ENCODE results near the gene ZNHIT1.
"Not testable (repeated sequence)": the region's sequence is repeated elsewhere in the genome, so short reads cannot be mapped to it uniquely, and the experiment has no call there.

The ZNHIT1 gene

DNA sequence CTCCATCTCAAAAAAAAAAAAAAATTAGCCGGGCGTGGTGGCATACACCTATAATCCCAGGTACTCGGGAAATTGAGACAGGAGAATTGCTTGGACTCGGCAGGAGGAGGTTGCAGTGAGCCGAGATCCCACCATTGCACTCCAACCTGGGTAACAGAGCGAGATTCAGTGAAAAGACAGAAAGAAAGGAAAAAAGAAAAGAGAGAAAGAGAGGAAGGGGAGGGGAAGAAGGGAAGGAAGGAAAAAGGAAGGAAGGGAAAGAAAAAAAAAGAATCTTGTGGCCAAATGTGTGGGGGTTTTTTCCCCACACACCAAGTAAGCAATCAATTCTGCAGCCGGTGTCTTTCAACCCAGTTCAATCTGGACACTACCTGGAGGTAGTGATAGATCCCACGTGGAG lies 28.9 kb upstream of the ZNHIT1 start:
- Histone ChIP-seq H2AFZ (ENCODE audit: low read depth, low read length) (no peak overlapping the region), H3K4me1 (ENCODE audit: low read length) (peaks cover 10% of the 10 kb centered on the region), H3K27me3 (ENCODE audit: low read depth, low read length) (no peaks in the 10 kb centered on the region), H3K4me3 (ENCODE audit: low read length) (no peak overlapping the region), H3K79me2 (ENCODE audit: low read length) (no peaks in the 10 kb centered on the region), H3K4me2 (ENCODE audit: low read length) (no peak overlapping the region), H3K27ac (ENCODE audit: low read length) (no peak overlapping the region), H3K9me3 (ENCODE audit: insufficient read depth, low read length) (no peaks in the 10 kb centered on the region), H3K9ac (ENCODE audit: low read length) (no peak overlapping the region), H4K20me1 (ENCODE audit: insufficient read depth, low read length) (no peaks in the 10 kb centered on the region), H3K36me3 (replicated peaks; ENCODE audit: low read depth, low read length) (no peaks in the 10 kb centered on the region)
- TF ChIP-seq EZH2phosphoT487 (IDR thresholded peaks at IDR 0.05; ENCODE audit: low read depth) = no peak
- TF ChIP-seq, protein P1, sequence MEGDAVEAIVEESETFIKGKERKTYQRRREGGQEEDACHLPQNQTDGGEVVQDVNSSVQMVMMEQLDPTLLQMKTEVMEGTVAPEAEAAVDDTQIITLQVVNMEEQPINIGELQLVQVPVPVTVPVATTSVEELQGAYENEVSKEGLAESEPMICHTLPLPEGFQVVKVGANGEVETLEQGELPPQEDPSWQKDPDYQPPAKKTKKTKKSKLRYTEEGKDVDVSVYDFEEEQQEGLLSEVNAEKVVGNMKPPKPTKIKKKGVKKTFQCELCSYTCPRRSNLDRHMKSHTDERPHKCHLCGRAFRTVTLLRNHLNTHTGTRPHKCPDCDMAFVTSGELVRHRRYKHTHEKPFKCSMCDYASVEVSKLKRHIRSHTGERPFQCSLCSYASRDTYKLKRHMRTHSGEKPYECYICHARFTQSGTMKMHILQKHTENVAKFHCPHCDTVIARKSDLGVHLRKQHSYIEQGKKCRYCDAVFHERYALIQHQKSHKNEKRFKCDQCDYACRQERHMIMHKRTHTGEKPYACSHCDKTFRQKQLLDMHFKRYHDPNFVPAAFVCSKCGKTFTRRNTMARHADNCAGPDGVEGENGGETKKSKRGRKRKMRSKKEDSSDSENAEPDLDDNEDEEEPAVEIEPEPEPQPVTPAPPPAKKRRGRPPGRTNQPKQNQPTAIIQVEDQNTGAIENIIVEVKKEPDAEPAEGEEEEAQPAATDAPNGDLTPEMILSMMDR (IDR thresholded peaks at IDR 0.05; ENCODE audit: low read depth, low read length) = no peak

- Histone ChIP-seq H3K9ac (ENCODE audit: low read length) (no peak overlapping the region), H3K27me3 (ENCODE audit: low read depth, low read length) (no peaks in the 10 kb centered on the region), H3K4me1 (ENCODE audit: low read length) (peaks cover 4% of the 10 kb centered on the region; the same call in 1 of the 2 replicates), H3K79me2 (ENCODE audit: low read length) (no peaks in the 10 kb centered on the region), H3K36me3 (replicated peaks; ENCODE audit: low read depth, low read length) (no peaks in the 10 kb centered on the region), H3K4me2 (ENCODE audit: low read length) (no peak overlapping the region), H3K27ac (ENCODE audit: low read length) (no peak overlapping the region), H3K4me3 (ENCODE audit: low read length) (no peak overlapping the region), H4K20me1 (ENCODE audit: insufficient read depth, low read length) (no peaks in the 10 kb centered on the region), H2AFZ (ENCODE audit: low read depth, low read length) (no peak overlapping the region), H3K9me3 (ENCODE audit: insufficient read depth, low read length) (no peaks in the 10 kb centered on the region)
- TF ChIP-seq EZH2phosphoT487 (IDR thresholded peaks at IDR 0.05; ENCODE audit: low read depth) = no peak
- TF ChIP-seq, protein P1 (IDR thresholded peaks at IDR 0.05; ENCODE audit: low read depth, low read length) = no peak
Observed at GRCh38 chr7:101195884-101196283, 22.1 kb upstream of the ZNHIT1 start.

DNA sequence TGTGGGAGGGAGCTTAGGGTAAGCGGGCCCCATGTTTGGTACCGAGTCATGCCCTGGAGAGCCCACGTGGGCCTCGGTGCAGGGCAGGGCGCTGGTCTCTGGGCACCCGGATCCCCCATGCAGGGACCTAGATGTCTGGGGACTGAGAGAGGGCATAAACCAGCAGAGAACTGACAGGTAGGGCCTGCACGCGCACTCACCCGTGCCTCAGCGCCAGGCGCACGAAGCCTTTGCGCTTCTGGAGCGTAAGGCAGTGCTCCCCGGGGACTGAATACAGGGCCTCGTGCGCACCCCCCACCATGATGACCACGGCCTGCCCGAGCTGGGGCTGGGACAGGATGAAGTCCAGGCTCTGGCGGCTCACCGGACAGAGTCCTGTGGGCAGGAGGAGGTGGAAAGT lies 20.0 kb upstream of the ZNHIT1 start:
- Histone ChIP-seq H3K36me3 (replicated peaks; ENCODE audit: low read depth, low read length) (no peaks in the 10 kb centered on the region), H2AFZ (ENCODE audit: low read depth, low read length) (no peak overlapping the region), H3K4me2 (ENCODE audit: low read length) (no peak overlapping the region), H3K79me2 (ENCODE audit: low read length) (no peaks in the 10 kb centered on the region), H4K20me1 (ENCODE audit: insufficient read depth, low read length) (no peaks in the 10 kb centered on the region), H3K4me3 (ENCODE audit: low read length) (no peak overlapping the region), H3K27ac (ENCODE audit: low read length) (no peak overlapping the region), H3K27me3 (ENCODE audit: low read depth, low read length) (no peaks in the 10 kb centered on the region), H3K9ac (ENCODE audit: low read length) (no peak overlapping the region), H3K4me1 (ENCODE audit: low read length) (no peaks in the 10 kb centered on the region), H3K9me3 (ENCODE audit: insufficient read depth, low read length) (no peaks in the 10 kb centered on the region)
- TF ChIP-seq, protein P1 (IDR thresholded peaks at IDR 0.05; ENCODE audit: low read depth, low read length) = no peak
- TF ChIP-seq EZH2phosphoT487 (IDR thresholded peaks at IDR 0.05; ENCODE audit: low read depth) = no peak

DNA sequence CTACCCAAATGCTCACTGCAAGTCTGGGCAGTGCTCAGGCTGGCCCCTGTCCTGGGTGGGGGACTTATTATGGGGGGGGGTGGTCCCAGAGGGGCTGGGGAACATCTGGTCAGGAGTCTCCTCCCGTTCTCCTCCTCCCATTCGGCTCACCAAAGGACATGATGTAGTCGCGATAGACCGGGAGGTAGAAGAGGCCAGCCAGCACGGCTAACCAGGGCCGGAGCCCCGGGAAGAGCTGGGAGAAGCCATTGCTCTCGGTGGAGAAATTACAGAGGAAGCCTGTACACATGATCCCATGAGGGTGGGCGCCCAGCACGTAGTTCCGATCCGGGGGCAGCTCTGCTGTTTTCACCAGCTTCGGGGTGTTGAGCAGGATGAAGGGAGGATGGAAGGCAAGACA lies 19.5 kb upstream of the ZNHIT1 start:
- Histone ChIP-seq H3K27me3 (ENCODE audit: low read depth, low read length) (no peaks in the 10 kb centered on the region), H3K79me2 (ENCODE audit: low read length) (no peaks in the 10 kb centered on the region), H3K36me3 (replicated peaks; ENCODE audit: low read depth, low read length) (no peaks in the 10 kb centered on the region), H3K4me3 (ENCODE audit: low read length) (no peak overlapping the region), H2AFZ (ENCODE audit: low read depth, low read length) (no peak overlapping the region), H4K20me1 (ENCODE audit: insufficient read depth, low read length) (no peaks in the 10 kb centered on the region), H3K9me3 (ENCODE audit: insufficient read depth, low read length) (no peaks in the 10 kb centered on the region), H3K27ac (ENCODE audit: low read length) (no peak overlapping the region), H3K4me2 (ENCODE audit: low read length) (no peak overlapping the region), H3K9ac (ENCODE audit: low read length) (no peak overlapping the region), H3K4me1 (ENCODE audit: low read length) (no peaks in the 10 kb centered on the region)
- TF ChIP-seq, protein P1 (IDR thresholded peaks at IDR 0.05; ENCODE audit: low read depth, low read length) = no peak
- TF ChIP-seq EZH2phosphoT487 (IDR thresholded peaks at IDR 0.05; ENCODE audit: low read depth) = no peak

GRCh38 chr7:101199522-101199921 lies 18.4 kb upstream of the ZNHIT1 start:
- not testable (repeated sequence) for H3K27me3 ChIP-seq (ENCODE audit: low read depth, low read length); H2AFZ ChIP-seq (ENCODE audit: low read depth, low read length); H3K27ac ChIP-seq (ENCODE audit: low read length); H3K4me2 ChIP-seq (ENCODE audit: low read length); H3K79me2 ChIP-seq (ENCODE audit: low read length); H3K4me3 ChIP-seq (ENCODE audit: low read length); H3K4me1 ChIP-seq (ENCODE audit: low read length); H3K36me3 ChIP-seq (replicated peaks; ENCODE audit: low read depth, low read length); H4K20me1 ChIP-seq (ENCODE audit: insufficient read depth, low read length); H3K9me3 ChIP-seq (ENCODE audit: insufficient read depth, low read length); H3K9ac ChIP-seq (ENCODE audit: low read length)

Data from OCI-LY3 (cell line).